GM10248 (cell line): ENCODE results near the gene ANKH.

Source experiments
- CTCF ChIA-PET: fragments of 300-600 bp; sonication (Branson Sonifier 250); formaldehyde crosslinking; extraction: SDS; loops from one replicate; lab custom pipeline; 2021; ENCODE audit warnings: antibody characterized with exemption; lab: Yijun Ruan, JAX
- POLR2A ChIA-PET: fragments of 350-650 bp; sonication (Branson Sonifier 250); formaldehyde crosslinking; extraction: SDS; loops from one replicate; lab custom pipeline; 2020; ENCODE audit warnings: antibody characterized with exemption; lab: Yijun Ruan, JAX
- DNase-seq: peaks from one replicate; pipeline ENCODE4 v3.0.0; 2012; ENCODE audit errors: extremely low spot score
- TF ChIP-seq, protein P1 (sequence below): IDR thresholded peaks from 2 replicates; pipeline ENCODE4 v1.5.1; 2012; ENCODE audit warnings: mild to moderate bottlenecking, low read depth; ENCODE audit errors: extremely low read depth, missing control alignments, control extremely low read depth

The ANKH gene

DNA sequence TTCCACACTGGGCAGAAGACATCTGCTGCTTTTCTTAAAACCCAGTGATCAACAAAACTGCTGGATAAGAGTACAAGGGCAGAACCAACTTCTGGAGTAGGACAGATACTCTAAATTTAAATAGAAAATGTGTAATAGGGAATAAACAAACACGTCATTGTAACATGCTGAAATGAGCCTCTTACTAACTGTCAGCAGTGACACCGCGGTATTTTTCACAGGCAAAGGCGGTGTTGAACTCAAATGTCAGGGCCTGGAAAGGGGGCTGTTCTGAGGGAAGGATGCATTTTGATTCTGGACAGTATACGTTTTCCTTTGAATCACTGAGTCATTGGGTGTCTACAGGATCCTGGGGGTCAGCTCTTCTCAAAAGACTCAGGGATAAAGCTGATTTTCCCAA, 133.5 kb downstream of the ANKH start:
- no peak for DNase-seq
- POLR2A ChIA-PET = no interaction called here
- CTCF ChIA-PET = interaction anchor here (1.5 kb wide), 1 partner anchor 10 kb away, joined by 8 read pairs; no protein-coding TSS in a partner anchor
- TF ChIP-seq, protein P1, sequence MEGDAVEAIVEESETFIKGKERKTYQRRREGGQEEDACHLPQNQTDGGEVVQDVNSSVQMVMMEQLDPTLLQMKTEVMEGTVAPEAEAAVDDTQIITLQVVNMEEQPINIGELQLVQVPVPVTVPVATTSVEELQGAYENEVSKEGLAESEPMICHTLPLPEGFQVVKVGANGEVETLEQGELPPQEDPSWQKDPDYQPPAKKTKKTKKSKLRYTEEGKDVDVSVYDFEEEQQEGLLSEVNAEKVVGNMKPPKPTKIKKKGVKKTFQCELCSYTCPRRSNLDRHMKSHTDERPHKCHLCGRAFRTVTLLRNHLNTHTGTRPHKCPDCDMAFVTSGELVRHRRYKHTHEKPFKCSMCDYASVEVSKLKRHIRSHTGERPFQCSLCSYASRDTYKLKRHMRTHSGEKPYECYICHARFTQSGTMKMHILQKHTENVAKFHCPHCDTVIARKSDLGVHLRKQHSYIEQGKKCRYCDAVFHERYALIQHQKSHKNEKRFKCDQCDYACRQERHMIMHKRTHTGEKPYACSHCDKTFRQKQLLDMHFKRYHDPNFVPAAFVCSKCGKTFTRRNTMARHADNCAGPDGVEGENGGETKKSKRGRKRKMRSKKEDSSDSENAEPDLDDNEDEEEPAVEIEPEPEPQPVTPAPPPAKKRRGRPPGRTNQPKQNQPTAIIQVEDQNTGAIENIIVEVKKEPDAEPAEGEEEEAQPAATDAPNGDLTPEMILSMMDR = no peak

DNA sequence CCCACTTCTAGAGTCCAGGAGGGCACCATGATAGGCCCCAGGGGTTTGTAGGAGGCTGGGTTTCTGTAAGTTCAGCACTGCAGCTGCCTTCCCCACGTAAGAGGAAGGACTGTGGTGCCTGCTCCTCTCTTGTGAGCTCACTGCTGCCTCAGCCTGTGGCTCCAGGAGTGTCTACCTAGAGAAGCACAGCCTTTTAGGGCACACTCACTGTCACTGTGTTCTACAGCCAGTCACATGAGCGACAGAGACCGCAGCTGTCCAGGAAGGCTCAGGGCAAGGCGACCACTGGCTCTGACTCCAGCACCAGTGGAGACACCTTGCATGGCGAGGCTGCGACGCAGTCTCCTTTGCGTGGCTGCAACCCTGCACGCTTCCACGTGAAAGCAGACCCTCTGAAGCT, 134.3 kb downstream of the ANKH start:
- ChIA-PET CTCF (interaction anchor here (1.5 kb wide), 1 partner anchor 9 kb away, joined by 8 read pairs; no protein-coding TSS in a partner anchor), POLR2A (no interaction called here)
- DNase-seq = no peak
- TF ChIP-seq, protein P1 = no peak

DNA sequence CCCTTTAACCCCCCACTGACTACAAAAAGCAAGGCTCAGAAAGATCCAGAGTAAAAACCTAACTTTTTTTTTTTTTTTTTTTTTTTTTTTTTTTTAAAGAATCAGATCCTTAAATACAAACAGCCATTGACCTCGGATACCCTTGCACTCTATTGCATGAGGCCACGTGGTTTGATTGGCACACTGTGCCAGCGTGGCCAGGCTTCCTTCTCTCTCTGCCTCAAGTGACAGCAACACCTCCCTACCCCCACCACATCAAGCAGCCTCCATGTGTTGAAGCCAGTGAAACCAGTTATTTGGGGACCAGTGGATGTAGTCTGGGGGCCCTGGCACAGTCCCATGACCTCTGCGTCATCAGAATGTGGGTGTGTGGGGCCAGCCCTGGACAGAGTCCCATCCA, 135.6 kb downstream of the ANKH start:
- TF ChIP-seq, protein P1 = no peak
- ChIA-PET CTCF (no interaction called here), POLR2A (no interaction called here)
- DNase-seq = no peak

DNA sequence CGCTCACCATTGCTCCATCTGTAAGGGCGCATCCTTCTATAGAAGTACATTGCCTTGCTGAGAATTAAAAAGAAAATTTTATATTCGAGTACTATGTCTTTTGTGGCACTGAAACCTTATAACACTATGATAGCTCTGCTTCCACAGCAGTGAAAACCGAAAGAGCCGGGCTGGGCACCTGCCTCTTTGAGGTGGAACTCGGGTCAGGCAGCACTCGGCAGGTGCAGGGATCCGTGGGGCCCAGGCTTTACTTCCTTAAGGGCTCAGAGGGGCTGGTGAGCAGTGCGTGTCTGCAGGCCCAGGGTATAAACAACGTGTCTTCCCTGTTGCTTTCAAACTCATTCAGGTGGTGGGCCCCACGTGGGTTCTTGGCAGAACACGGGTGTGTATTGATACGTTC, 137.2 kb downstream of the ANKH start:
- TF ChIP-seq, protein P1 = no peak
- no peak for DNase-seq
- ChIA-PET CTCF (interaction anchor here (1.2 kb wide), 1 partner anchor 57 kb away, joined by 3 read pairs; no protein-coding TSS in a partner anchor), POLR2A (no interaction called here)

DNA sequence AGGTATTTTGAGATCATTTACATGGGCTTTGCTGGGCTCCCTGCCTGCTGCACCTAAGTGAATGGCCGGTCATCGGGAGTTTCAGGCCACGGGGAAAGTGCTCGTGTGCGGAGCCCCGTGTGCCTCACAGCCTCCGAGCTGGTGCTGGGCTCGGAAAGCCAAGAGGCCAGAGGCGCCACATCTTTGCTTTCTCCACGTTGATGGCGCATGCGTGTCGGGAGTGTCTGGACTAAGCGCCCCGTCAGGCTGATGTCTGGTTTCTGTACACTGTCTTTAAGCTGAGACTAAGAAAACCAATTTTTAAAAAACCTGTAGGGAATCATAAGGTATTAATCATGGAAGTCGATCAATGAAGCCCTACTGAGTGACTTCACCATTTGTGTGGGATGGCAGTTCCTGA, 137.9 kb downstream of the ANKH start:
- CTCF ChIA-PET = interaction anchor here (0.9 to 2.5 kb wide), 4 partner anchors 9 to 58 kb away, joined by 3 to 8 read pairs (median 3); no protein-coding TSS in a partner anchor
- DNase-seq = no peak
- TF ChIP-seq, protein P1 = no peak
- POLR2A ChIA-PET = no interaction called here

DNA sequence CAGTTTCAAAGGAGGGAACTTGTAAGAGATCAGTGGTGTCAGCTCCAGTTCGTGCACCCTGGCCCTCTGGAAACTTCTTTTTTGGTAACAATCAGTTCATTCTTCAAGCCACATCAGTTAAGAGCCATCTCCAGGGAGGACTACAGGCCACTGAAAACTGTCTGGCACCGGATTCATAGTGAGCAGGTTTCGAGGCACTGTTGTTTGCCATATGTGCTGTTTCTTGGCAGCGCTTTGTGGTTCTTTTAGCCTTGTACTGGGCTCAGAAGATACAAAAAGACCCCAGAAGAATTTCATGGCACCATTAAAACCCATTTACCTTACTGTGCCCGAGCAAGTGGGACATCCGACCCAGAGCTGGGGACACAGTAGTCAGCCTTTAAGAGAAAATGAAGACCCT, 138.6 kb downstream of the ANKH start:
- ChIA-PET POLR2A (no interaction called here), CTCF (interaction anchor here (0.9 to 2.6 kb wide), 7 partner anchors 9 to 272 kb away, joined by 3 to 26 read pairs (median 3); no protein-coding TSS in a partner anchor)
- DNase-seq = no peak
- TF ChIP-seq, protein P1 = no peak

DNA sequence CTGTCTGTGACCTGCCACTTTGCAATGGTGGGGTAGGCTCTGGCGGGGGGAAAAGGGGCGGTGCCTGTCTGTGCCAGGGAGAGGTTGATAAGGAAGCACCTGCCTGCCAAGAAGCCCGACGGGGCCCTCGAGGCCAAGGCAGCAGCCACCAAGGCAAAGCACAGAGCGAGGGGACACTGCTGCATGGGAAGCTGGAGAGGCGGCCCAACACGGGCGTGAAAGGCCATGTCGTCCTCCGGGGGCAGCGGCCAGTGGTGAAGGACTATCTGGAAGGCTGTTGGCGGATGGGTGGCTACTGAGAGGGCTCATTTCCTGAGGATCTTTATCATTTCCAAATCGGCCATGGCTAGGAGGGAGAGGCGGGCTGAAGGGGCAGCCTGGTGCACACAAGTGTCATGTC, 140.7 kb downstream of the ANKH start:
- CTCF ChIA-PET = interaction anchor here (0.9 to 2.6 kb wide), 7 partner anchors 11 to 274 kb away, joined by 3 to 26 read pairs (median 5); no protein-coding TSS in a partner anchor

More for the DNA sequence above, 140.7 kb downstream of the ANKH start:
- TF ChIP-seq, protein P1 = no peak
- no peak for DNase-seq
- POLR2A ChIA-PET = no interaction called here
